ENCODE data around the gene KHDRBS2. TPM values are rescaled to one million over a fixed set of nuclear protein-coding genes. Genes with fewer than 3 reads are reported as not detected.

Gene KHDRBS2
- total RNA-seq, 6 donors from 2014 or later = 5.4 to 48.2 (median 17.9) TPM

DNA sequence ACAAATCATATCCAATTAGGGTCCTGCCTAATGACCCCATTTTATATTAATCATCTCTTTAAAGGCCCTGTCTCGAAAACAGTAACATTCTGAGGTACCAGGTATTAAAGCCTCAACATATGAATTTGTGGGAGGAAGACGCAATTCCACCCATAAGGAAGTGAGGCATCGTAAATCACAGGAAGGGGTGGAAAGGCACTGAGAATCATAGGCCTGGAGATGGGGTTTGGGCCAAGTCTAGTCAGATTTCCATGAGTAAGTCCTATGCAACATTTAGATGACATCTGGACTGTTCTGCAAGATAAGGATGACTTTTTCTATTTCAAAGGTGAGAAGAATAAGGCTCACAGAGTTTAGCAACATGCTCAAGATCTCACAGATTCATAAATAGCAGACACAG lies 534.0 kb downstream of the KHDRBS2 start:
- H3K27ac ChIP-seq = no peak overlapping the region
- DNase-seq (no peak), ATAC-seq (ENCODE audit: low FRiP score in 2 of 2) (no peak)
- no peak overlapping the region for H3K4me3 ChIP-seq
- TF ChIP-seq, protein P1, sequence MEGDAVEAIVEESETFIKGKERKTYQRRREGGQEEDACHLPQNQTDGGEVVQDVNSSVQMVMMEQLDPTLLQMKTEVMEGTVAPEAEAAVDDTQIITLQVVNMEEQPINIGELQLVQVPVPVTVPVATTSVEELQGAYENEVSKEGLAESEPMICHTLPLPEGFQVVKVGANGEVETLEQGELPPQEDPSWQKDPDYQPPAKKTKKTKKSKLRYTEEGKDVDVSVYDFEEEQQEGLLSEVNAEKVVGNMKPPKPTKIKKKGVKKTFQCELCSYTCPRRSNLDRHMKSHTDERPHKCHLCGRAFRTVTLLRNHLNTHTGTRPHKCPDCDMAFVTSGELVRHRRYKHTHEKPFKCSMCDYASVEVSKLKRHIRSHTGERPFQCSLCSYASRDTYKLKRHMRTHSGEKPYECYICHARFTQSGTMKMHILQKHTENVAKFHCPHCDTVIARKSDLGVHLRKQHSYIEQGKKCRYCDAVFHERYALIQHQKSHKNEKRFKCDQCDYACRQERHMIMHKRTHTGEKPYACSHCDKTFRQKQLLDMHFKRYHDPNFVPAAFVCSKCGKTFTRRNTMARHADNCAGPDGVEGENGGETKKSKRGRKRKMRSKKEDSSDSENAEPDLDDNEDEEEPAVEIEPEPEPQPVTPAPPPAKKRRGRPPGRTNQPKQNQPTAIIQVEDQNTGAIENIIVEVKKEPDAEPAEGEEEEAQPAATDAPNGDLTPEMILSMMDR (IDR thresholded peaks at IDR 0.05) = no peak
- TF ChIP-seq POLR2AphosphoS5 (IDR thresholded peaks at IDR 0.05) (no peak), EP300 (IDR thresholded peaks at IDR 0.05) (no peak), POLR2A (IDR thresholded peaks at IDR 0.05) (no peak)
- no peaks in the 10 kb centered on the region for H3K4me1 ChIP-seq
- no peaks in the 10 kb centered on the region for H3K27me3 ChIP-seq
- 72 to 82% methylated on average over 3 of the region's 3 CpGs for WGBS, 2 donors
- H3K9me3 ChIP-seq = no peaks in the 10 kb centered on the region
- no peaks in the 10 kb centered on the region for H3K36me3 ChIP-seq

DNA sequence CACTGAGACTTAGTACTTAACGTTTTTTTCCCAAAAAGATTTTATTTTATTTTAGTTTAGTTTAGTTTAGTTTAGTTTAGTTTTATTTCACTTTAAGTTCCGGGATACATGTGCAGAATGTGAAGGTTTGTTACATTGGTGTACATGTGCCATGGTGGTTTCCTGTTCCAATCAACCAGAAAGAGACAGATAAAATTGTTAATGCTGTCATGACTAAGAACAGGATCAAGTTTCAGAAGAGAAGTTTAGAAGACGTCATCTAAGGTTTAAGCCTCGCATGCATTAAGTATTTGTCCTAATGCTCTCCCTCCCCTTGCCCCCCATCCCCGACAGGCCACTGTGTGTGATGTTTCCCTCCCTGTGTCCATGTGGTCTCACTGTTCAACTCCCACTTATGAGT lies 540.0 kb downstream of the KHDRBS2 start:
- H3K4me3 ChIP-seq = no peak overlapping the region
- DNase-seq (no peak), ATAC-seq (ENCODE audit: low FRiP score in 2 of 2) (no peak)
- H3K36me3 ChIP-seq = no peaks in the 10 kb centered on the region
- 88 to 91% methylated on average over 5 of the region's 5 CpGs for WGBS, 2 donors
- no peak for TF ChIP-seq POLR2AphosphoS5 (IDR thresholded peaks at IDR 0.05)
- no peak for TF ChIP-seq EP300 (IDR thresholded peaks at IDR 0.05)
- TF ChIP-seq POLR2A (IDR thresholded peaks at IDR 0.05) = no peak
- TF ChIP-seq, protein P1 (IDR thresholded peaks at IDR 0.05) = no peak
- no peaks in the 10 kb centered on the region for H3K9me3 ChIP-seq
- H3K27ac ChIP-seq = no peak overlapping the region
- H3K27me3 ChIP-seq = no peaks in the 10 kb centered on the region
- H3K4me1 ChIP-seq = no peaks in the 10 kb centered on the region

DNA sequence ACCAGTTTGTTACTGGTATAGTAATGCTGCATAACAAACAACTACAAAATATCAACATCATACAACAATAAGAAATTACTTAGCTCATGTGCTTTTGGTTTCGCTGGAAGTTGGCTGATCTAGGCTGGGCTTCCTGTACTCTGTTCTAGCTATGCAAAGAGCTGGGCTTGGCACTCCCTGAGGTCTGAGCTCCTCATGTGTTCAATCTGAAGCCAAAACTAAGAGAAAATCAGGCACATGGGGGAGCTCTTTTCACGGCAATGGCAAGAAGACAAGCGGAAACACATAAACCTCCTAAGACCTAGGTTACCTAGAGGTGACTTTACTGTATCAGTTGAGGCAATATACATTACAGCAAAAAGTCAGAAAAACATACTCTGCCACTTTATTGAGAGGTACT lies 574.2 kb downstream of the KHDRBS2 start:
- no peaks in the 10 kb centered on the region for H3K27me3 ChIP-seq
- 78 to 95% methylated on average over 3 of the region's 3 CpGs for WGBS, 2 donors
- TF ChIP-seq POLR2AphosphoS5 (IDR thresholded peaks at IDR 0.05) (no peak), POLR2A (IDR thresholded peaks at IDR 0.05) (no peak), EP300 (IDR thresholded peaks at IDR 0.05) (no peak)
- TF ChIP-seq, protein P1 (IDR thresholded peaks at IDR 0.05) = no peak
- no peaks in the 10 kb centered on the region for H3K9me3 ChIP-seq
- ATAC-seq (ENCODE audit: low FRiP score in 2 of 2) (no peak), DNase-seq (no peak)
- H3K4me1 ChIP-seq = no peaks in the 10 kb centered on the region
- no peaks in the 10 kb centered on the region for H3K36me3 ChIP-seq
- H3K27ac ChIP-seq = no peak overlapping the region
- no peak overlapping the region for H3K4me3 ChIP-seq

DNA sequence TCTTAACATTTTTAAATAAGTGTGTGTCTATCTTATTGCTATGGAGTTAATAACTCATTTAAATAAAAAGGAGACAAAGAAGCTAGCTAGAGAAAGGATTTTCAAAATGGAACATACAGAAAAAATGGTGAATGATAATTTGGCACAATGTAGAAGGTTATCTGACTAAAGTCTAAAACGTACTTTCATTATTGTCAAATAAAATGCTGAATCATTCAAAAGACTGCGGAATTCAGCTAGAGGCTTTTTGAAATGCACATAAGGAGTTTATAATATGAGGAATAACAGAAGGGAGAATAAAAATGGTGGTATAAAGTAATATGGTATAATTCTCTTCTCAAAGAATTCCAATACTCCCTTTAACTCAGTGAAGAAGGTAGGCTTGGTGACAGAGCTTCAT lies 597.9 kb downstream of the KHDRBS2 start:
- Histone ChIP-seq H3K4me1 (no peaks in the 10 kb centered on the region), H3K9me3 (no peaks in the 10 kb centered on the region), H3K27me3 (no peaks in the 10 kb centered on the region), H3K27ac (no peak overlapping the region), H3K4me3 (no peak overlapping the region), H3K36me3 (no peaks in the 10 kb centered on the region)
- ATAC-seq (ENCODE audit: low FRiP score in 2 of 2) = no peak
- no peak for DNase-seq
- no peak for TF ChIP-seq POLR2A (IDR thresholded peaks at IDR 0.05)
- TF ChIP-seq POLR2AphosphoS5 (IDR thresholded peaks at IDR 0.05) = no peak
- TF ChIP-seq EP300 (IDR thresholded peaks at IDR 0.05) = no peak
- TF ChIP-seq, protein P1 (IDR thresholded peaks at IDR 0.05) = no peak
- WGBS, 2 donors = 88 to 93% methylated on average over 2 of the region's 2 CpGs

DNA sequence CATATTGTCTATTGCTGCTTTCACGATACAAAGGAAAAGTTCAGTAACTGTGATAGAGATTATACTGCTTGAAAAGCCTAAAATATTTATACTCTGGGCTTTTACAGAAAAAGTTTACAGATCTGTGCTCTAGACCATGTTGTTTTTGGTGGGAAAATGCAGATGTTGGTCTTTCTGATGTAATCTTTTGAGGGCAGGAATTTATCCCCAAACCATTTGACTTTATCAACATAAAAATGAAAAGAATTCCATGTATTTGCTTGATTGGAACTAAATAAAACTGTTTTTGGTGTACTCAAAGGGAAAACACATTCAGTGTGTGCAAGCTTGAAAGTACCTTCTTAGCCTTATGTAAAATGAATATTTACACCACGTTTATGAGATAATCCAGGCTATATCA lies 603.5 kb downstream of the KHDRBS2 start:
- H3K4me1 ChIP-seq = no peaks in the 10 kb centered on the region
- H3K27ac ChIP-seq = no peak overlapping the region
- ATAC-seq (ENCODE audit: low FRiP score in 2 of 2) (no peak), DNase-seq (no peak)
- no peak for TF ChIP-seq EP300 (IDR thresholded peaks at IDR 0.05)
- TF ChIP-seq POLR2AphosphoS5 (IDR thresholded peaks at IDR 0.05) = no peak
- TF ChIP-seq, protein P1 (IDR thresholded peaks at IDR 0.05) = no peak
- TF ChIP-seq POLR2A (IDR thresholded peaks at IDR 0.05) = no peak
- no peaks in the 10 kb centered on the region for H3K27me3 ChIP-seq
- no peak overlapping the region for H3K4me3 ChIP-seq
- WGBS, 2 donors = 36 to 43% methylated on average over 2 of the region's 2 CpGs
- no peaks in the 10 kb centered on the region for H3K9me3 ChIP-seq
- H3K36me3 ChIP-seq = no peaks in the 10 kb centered on the region
